Right cardiac atrium (tissue), 5 donors: ENCODE results near the gene NPFFR2. TPM values are rescaled to one million over a fixed set of nuclear protein-coding genes. Genes with fewer than 3 reads are reported as not detected.
"Not testable (repeated sequence)": the region's sequence is repeated elsewhere in the genome, so short reads cannot be mapped to it uniquely, and the experiment has no call there.

Experiments used
- ATAC-seq, 2 donors: fragments of 200-7000 bp; cut with Tn5 transposase; one replicate each; pipeline versions ENCODE4 v1.8.0 to v1.9.1; 2020; ENCODE audit warnings: moderate library complexity in 2 of 2, mild to moderate bottlenecking in 1 of 2
- DNase-seq, 3 donors: peaks; one replicate each; pipeline ENCODE4 v3.0.0-alpha.2; 2020
- H3K27ac ChIP-seq: one replicate; pipeline ENCODE4 v1.5.1; 2013; ENCODE audit warnings: mild to moderate bottlenecking, low read length, control low read depth, moderate library complexity
- H3K27me3 ChIP-seq: one replicate; pipeline ENCODE4 v1.6.1; 2013; ENCODE audit not compliant: control insufficient read depth, insufficient read depth
- H3K4me1 ChIP-seq: one replicate; pipeline ENCODE4 v1.6.1; 2013; ENCODE audit warnings: low read length; ENCODE audit not compliant: control insufficient read depth, insufficient read depth
- H3K4me3 ChIP-seq: one replicate; pipeline ENCODE4 v1.5.1; 2013; ENCODE audit warnings: low read length, control low read depth
- H3K9me3 ChIP-seq: one replicate; pipeline ENCODE4 v1.6.1; 2013; ENCODE audit warnings: low read length; ENCODE audit not compliant: control insufficient read depth
- WGBS: extraction: QIAGEN DNeasy Blood & Tissue Kit; methylation state at CpG from one replicate; pipeline ENCODE4 v1.1.7; 2013; 5-methylcytosine and 5-hydroxymethylcytosine counted together
- intact Hi-C, 4 donors: fragments of 100-400 bp; cut with DNase I; formaldehyde crosslinking; loops; one replicate each; pipeline versions ENCODE4 v1.11.0 to v1.14.0; 2022 to 2023
- polyA plus RNA-seq: library from polyadenylated mRNA; stranded (reverse); fragments of 200-250 nt; gene quantifications from one replicate; pipeline ENCODE4 v1.2.3, GENCODE V29; 2013
- total RNA-seq, 4 donors: library from RNA; stranded (reverse); fragmentation: NEBNext Ultra II Directional; extraction: Animal tissue kit (Norgen Biotek cat#: 25700); gene quantifications; one replicate each; pipeline ENCODE4 v1.2.1, GENCODE V29; 2021
- donor health status: healthy with polysubstance abuse.
- donor health status: DM: no; HTN: yes; CAD: no.
- donor health status: DM: no; HTN: no; CAD: no.
- donor health status: DM: no; HTN: yes; CAD: no; lungs with severe emphysema.
- donor health status: DM: yes; HTN: yes; CAD: no.

NPFFR2 gene
- total and polyA plus RNA-seq, 5 donors: not detected

DNA sequence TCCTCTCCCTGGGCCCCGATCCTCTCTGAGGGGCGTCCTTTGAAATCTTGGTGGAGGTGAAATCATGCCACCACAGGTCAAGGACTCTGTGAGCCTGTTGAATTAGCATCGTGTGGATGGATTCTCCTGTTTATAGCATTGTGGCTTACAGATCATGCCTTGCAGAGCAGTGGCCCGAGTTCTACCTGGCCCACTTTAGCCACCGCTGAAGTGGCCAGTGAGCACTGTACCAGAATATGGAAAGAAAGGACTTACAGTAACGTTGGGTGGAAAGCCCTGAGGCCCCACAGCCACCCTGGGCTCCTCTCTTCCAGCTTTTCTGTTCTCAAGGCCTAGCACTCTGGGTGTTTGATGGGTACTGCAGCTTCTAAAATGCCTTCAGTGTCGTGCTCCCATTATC, 35.3 kb downstream of the NPFFR2 start:
- no peaks in the 10 kb centered on the region for H3K9me3 ChIP-seq
- DNase-seq: no peak
- ATAC-seq: no peak
- H3K27me3 ChIP-seq: no peaks in the 10 kb centered on the region
- no peaks in the 10 kb centered on the region for H3K4me1 ChIP-seq
- WGBS: 67% methylated on average over 7 of the region's 7 CpGs
- H3K27ac ChIP-seq: no peak overlapping the region
- H3K4me3 ChIP-seq: no peak overlapping the region
- intact Hi-C loops: no loop called here

DNA sequence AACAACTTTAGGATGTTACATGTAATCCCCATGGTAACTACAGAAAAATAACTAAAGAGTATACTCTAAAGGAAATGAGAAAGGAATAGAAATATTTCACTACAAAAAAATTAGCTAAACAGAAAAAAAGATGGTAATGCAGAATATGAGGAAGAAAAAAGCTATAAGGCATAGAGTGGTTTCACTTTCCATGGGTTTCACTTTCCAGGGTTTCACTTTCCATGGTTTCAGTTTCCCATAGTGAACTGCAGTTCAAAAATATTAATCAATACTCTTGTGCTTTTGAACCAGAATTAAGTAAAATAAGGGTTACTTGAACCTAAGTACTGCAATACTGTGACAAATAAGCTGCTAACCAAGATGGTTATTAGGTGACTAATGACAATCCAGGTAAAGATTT, 42.0 kb downstream of the NPFFR2 start:
- H3K27ac ChIP-seq: no peak overlapping the region
- H3K9me3 ChIP-seq: no peaks in the 10 kb centered on the region
- no peak overlapping the region for H3K4me3 ChIP-seq
- no peaks in the 10 kb centered on the region for H3K27me3 ChIP-seq
- H3K4me1 ChIP-seq: no peaks in the 10 kb centered on the region
- no peak for DNase-seq
- ATAC-seq: no peak
- intact Hi-C loops: no loop called here

GRCh38 chr4:72076562-72076961, 44.8 kb downstream of the NPFFR2 start:
- no peak overlapping the region for H3K27ac ChIP-seq
- ATAC-seq (no peak), DNase-seq (no peak)
- no peaks in the 10 kb centered on the region for H3K27me3 ChIP-seq
- no peaks in the 10 kb centered on the region for H3K4me1 ChIP-seq
- intact Hi-C loops: no loop called here
- H3K9me3 ChIP-seq: no peaks in the 10 kb centered on the region
- H3K4me3 ChIP-seq: no peak overlapping the region

- ATAC-seq: no peak
- WGBS: 56% methylated on average over 2 of the region's 2 CpGs
- no peaks in the 10 kb centered on the region for H3K4me1 ChIP-seq
- no peak overlapping the region for H3K4me3 ChIP-seq
- DNase-seq: no peak
- H3K27me3 ChIP-seq: no peaks in the 10 kb centered on the region
- no peaks in the 10 kb centered on the region for H3K9me3 ChIP-seq
- intact Hi-C loops: no loop called here
- no peak overlapping the region for H3K27ac ChIP-seq
These were observed 45.5 kb downstream of the NPFFR2 start for GRCh38 chr4:72077346-72077745.

GRCh38 chr4:72084587-72085011, 52.8 kb downstream of the NPFFR2 start:
- 34% methylated on average over 3 of the region's 3 CpGs for WGBS
- intact Hi-C loops: no loop called here
- H3K4me1 ChIP-seq: no peaks in the 10 kb centered on the region
- no peaks in the 10 kb centered on the region for H3K9me3 ChIP-seq
- no peak overlapping the region for H3K27ac ChIP-seq
- H3K27me3 ChIP-seq: no peaks in the 10 kb centered on the region
- DNase-seq (no peak), ATAC-seq (no peak)
- H3K4me3 ChIP-seq: no peak overlapping the region

DNA sequence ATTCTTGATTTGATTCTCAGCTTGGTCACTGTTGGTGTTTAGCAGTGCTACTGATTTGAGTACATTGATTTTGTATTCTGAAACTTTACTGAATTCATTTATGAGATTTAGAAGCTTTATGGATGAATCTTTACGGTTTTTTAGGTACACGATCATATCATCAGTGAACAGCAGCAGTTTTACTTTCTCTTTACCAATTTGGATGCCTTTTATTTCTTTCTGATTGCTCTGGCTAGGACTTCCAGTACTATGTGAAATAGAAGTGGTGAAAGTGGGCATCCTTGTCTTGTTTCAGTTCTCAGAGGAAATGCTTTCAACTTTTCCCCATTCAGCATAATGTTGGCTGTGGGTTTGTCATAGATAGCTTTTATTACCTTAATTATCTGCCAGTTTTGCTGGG, 58.8 kb downstream of the NPFFR2 start:
- 84% methylated on average over 2 of the region's 2 CpGs for WGBS

DNA sequence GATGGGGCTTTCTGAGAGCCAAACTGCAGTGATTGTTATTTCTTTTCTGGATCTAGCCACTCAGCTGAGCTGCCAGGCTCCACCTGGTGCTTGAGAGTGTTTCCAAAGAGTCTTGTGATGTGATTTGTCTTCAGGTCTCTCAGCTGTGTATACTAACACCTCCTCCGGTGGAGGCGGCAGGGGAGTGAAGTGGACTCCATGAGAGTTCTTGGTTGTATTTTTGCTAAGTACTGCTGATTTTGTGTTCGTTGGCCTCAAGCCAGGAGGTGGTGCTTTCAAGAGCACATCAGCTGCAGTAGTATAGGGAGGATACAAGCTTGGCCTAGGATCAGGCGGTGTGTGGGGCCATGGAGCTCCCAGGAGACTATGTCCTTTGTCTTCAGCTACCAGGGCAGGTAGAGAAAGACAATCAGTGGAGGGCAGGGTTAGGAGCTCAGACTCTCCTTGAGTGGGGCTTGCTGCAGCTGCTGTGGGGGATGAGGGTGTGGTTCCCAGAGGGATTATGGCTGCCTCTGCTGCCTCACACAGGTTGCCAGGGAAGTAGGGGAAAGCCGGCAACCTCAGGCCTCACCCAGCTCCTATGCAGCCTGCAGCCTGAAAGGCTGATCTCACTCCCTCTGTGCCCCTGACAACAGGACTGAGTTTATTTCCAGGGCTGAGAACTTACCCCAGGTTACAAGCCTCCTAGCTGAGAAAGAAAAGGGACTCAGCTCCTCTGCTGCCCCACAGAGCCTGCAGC, 62.4 kb downstream of the NPFFR2 start:
- Histone ChIP-seq H3K27me3 (no peaks in the 10 kb centered on the region), H3K4me3 (no peak overlapping the region), H3K4me1 (no peaks in the 10 kb centered on the region), H3K27ac (no peak overlapping the region), H3K9me3 (no peaks in the 10 kb centered on the region)
- ATAC-seq (no peak), DNase-seq (no peak)
- 66% methylated on average over 5 of the region's 5 CpGs for WGBS
- intact Hi-C loops: no loop called here

More for the DNA sequence above, 58.8 kb downstream of the NPFFR2 start:
- ATAC-seq, H3K27me3 ChIP-seq, H3K27ac ChIP-seq, H3K4me1 ChIP-seq, DNase-seq, intact Hi-C loops, H3K9me3 ChIP-seq, H3K4me3 ChIP-seq: not testable (repeated sequence)

DNA sequence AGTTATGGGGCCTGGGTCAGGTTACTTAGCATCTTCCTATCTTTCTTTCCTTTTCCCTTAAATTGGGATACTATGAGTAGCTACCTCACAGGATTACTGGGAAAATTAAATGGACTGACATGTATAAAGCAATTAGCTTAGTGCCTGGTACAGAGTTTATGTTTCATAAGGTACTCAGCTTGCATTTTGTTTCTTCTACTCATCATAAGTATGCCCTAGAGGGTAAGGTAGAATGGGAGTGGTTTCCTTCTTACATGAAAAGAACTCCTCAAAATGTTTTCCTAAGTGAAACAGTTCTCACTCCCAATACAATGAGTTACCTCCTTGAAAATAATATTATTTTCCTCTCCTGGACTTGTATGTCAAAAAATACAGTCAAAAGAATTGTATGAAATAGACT, 75.7 kb downstream of the NPFFR2 start:
- H3K27ac ChIP-seq: no peak overlapping the region
- no peaks in the 10 kb centered on the region for H3K4me1 ChIP-seq
- ATAC-seq (no peak), DNase-seq (no peak)
- H3K9me3 ChIP-seq: no peaks in the 10 kb centered on the region
- no peak overlapping the region for H3K4me3 ChIP-seq
- H3K27me3 ChIP-seq: no peaks in the 10 kb centered on the region
- intact Hi-C loops: no loop called here

DNA sequence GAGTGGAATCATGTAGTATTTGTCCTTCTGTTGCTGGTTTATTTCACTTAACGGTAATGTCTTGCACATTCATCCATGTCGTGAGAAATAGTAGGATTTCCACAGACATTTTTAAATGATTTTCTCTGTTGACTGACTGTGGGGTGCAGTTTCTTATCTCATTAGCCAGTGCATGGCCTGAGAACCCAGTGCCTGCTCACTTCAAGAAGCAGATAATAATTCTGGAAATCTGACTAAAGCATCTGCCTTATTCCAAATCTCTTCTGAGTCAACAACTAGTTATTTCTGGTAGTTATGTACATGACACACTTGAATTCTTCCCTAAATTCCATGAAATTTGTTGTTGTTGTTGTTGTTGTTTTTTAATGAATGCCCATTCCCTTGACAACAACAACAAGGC, 77.6 kb downstream of the NPFFR2 start:
- Histone ChIP-seq H3K4me1 (no peaks in the 10 kb centered on the region), H3K27ac (no peak overlapping the region), H3K4me3 (no peak overlapping the region), H3K9me3 (no peaks in the 10 kb centered on the region), H3K27me3 (no peaks in the 10 kb centered on the region)
- intact Hi-C loops: no loop called here
- ATAC-seq (no peak), DNase-seq (no peak)
- 82% methylated on average over 2 of the region's 2 CpGs for WGBS

DNA sequence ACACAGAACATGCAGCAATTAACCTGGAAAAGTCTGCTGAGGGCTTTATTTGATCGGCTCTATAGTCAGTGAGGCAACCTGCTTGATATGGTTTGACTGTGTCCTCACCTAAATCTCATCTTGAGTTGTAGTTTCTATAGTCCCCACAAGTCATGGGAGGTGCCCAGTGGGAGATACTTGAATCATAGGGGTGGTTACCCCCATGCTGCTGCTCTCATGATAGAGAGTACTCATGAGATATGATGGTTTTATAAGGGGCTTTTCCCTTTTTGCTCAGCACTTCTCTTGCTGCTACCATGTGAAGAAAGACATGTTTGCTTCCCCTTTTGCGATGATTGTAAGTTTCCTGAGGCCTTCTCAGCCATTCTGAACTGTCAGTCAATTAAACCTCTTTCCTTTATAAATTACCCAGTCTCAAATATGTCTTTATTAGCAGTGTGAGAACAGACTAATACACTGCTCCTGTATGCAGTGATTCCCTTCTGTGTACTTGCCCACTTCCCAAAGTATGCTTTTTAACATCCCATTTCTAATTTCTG, 78.2 kb downstream of the NPFFR2 start:
- Histone ChIP-seq H3K4me3 (no peak overlapping the region), H3K9me3 (no peaks in the 10 kb centered on the region), H3K27ac (no peak overlapping the region), H3K27me3 (no peaks in the 10 kb centered on the region), H3K4me1 (no peaks in the 10 kb centered on the region)
- DNase-seq: no peak
- intact Hi-C loops: no loop called here
- WGBS: 82% methylated on average over 2 of the region's 2 CpGs
- ATAC-seq: no peak

DNA sequence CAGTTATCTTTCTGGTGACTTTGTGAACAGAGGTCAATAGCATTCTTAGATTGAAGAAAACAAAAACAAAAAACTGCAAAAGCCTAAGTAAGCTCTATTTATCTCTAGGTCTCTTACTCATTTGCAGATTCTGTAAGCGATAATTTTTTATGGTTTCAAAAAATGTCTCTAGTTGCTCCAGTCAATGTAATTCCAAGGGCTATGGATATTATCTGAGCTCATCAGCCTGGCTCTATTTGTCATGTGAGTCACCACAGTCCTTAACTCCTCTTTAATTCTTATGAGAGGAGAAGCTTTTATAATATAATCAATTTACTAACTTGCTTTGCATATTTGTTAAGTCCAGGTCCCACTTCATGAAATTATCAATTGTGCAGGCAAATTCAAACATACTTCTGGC, 79.1 kb downstream of the NPFFR2 start:
- ATAC-seq: no peak
- no peaks in the 10 kb centered on the region for H3K9me3 ChIP-seq
- WGBS: 96% methylated on average over 1 of the region's 1 CpG
- intact Hi-C loops: no loop called here
- H3K4me3 ChIP-seq: no peak overlapping the region
- no peaks in the 10 kb centered on the region for H3K27me3 ChIP-seq
- no peaks in the 10 kb centered on the region for H3K4me1 ChIP-seq
- no peak for DNase-seq
- H3K27ac ChIP-seq: no peak overlapping the region

GRCh38 chr4:72111863-72112262, 80.1 kb downstream of the NPFFR2 start:
- no peak for ATAC-seq
- Histone ChIP-seq H3K27me3 (no peaks in the 10 kb centered on the region), H3K9me3 (no peaks in the 10 kb centered on the region), H3K4me1 (no peaks in the 10 kb centered on the region), H3K27ac (no peak overlapping the region), H3K4me3 (no peak overlapping the region)
- DNase-seq: no peak
- intact Hi-C loops: no loop called here
